ENCODE results near the gene CATSPERD. TPM values are rescaled to one million over a fixed set of nuclear protein-coding genes. Genes with fewer than 3 reads are reported as not detected.

The CATSPERD gene
- total and polyA plus RNA-seq, 9 of the 15 experiments (the other 6 are each of a cell fraction or from before 2014, with no cell fraction given) = not detected

GRCh38 chr19:5827891-5828660 is 107.6 kb downstream of the CATSPERD start (continued):
- TF ChIP-seq ZBTB7A (IDR thresholded peaks at IDR 0.05; ENCODE audit: borderline replicate concordance, control insufficient read depth, low read depth, low read length) = peak; percentile 94
- TF ChIP-seq, protein P1, sequence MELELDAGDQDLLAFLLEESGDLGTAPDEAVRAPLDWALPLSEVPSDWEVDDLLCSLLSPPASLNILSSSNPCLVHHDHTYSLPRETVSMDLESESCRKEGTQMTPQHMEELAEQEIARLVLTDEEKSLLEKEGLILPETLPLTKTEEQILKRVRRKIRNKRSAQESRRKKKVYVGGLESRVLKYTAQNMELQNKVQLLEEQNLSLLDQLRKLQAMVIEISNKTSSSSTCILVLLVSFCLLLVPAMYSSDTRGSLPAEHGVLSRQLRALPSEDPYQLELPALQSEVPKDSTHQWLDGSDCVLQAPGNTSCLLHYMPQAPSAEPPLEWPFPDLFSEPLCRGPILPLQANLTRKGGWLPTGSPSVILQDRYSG (tag; conservative IDR thresholded peaks at IDR 0.05; ENCODE audit: low read depth) = 0 out of 2 replicates have a peak, but pooled peaks have one; percentile 19
- TF ChIP-seq ZNF146 (CRISPR knock-in tag; IDR thresholded peaks at IDR 0.05; ENCODE audit: unreplicated experiment) = no peak
- TF ChIP-seq, protein P2, sequence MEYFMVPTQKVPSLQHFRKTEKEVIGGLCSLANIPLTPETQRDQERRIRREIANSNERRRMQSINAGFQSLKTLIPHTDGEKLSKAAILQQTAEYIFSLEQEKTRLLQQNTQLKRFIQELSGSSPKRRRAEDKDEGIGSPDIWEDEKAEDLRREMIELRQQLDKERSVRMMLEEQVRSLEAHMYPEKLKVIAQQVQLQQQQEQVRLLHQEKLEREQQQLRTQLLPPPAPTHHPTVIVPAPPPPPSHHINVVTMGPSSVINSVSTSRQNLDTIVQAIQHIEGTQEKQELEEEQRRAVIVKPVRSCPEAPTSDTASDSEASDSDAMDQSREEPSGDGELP (CRISPR knock-in tag; IDR thresholded peaks at IDR 0.05; ENCODE audit: borderline replicate concordance) = peak; percentile 94
- no peak for TF ChIP-seq KLF16 (IDR thresholded peaks at IDR 0.05)
- no peak for TF ChIP-seq ZNF217 (CRISPR knock-in tag; IDR thresholded peaks at IDR 0.05)
- TF ChIP-seq, protein P3, sequence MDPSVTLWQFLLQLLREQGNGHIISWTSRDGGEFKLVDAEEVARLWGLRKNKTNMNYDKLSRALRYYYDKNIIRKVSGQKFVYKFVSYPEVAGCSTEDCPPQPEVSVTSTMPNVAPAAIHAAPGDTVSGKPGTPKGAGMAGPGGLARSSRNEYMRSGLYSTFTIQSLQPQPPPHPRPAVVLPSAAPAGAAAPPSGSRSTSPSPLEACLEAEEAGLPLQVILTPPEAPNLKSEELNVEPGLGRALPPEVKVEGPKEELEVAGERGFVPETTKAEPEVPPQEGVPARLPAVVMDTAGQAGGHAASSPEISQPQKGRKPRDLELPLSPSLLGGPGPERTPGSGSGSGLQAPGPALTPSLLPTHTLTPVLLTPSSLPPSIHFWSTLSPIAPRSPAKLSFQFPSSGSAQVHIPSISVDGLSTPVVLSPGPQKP (CRISPR knock-in tag; IDR thresholded peaks at IDR 0.05) = no peak
- peak; percentile 73; the same call in 1 of the 2 replicates for TF ChIP-seq NFXL1 (CRISPR knock-in tag; IDR thresholded peaks at IDR 0.05)
- no peak for TF ChIP-seq SREBF2 (CRISPR knock-in tag; IDR thresholded peaks at IDR 0.05)
- TF ChIP-seq RBM22 (IDR thresholded peaks at IDR 0.05; ENCODE audit: low read depth, low read length, poor library complexity, severe bottlenecking) = peak; percentile 94
- TF ChIP-seq, protein P4, sequence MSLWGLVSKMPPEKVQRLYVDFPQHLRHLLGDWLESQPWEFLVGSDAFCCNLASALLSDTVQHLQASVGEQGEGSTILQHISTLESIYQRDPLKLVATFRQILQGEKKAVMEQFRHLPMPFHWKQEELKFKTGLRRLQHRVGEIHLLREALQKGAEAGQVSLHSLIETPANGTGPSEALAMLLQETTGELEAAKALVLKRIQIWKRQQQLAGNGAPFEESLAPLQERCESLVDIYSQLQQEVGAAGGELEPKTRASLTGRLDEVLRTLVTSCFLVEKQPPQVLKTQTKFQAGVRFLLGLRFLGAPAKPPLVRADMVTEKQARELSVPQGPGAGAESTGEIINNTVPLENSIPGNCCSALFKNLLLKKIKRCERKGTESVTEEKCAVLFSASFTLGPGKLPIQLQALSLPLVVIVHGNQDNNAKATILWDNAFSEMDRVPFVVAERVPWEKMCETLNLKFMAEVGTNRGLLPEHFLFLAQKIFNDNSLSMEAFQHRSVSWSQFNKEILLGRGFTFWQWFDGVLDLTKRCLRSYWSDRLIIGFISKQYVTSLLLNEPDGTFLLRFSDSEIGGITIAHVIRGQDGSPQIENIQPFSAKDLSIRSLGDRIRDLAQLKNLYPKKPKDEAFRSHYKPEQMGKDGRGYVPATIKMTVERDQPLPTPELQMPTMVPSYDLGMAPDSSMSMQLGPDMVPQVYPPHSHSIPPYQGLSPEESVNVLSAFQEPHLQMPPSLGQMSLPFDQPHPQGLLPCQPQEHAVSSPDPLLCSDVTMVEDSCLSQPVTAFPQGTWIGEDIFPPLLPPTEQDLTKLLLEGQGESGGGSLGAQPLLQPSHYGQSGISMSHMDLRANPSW (CRISPR knock-in tag; IDR thresholded peaks at IDR 0.05) = peak; percentile 36; the same call in 1 of the 2 replicates
- 0 out of 2 replicates have a peak, but pooled peaks have one; percentile 63 for TF ChIP-seq MED1 (CRISPR knock-in tag; IDR thresholded peaks at IDR 0.05; ENCODE audit: borderline replicate concordance)
- TF ChIP-seq MEIS2 (IDR thresholded peaks at IDR 0.05; ENCODE audit: partially characterized antibody) = peak; percentile 94
- TF ChIP-seq CREBBP (IDR thresholded peaks at IDR 0.05; ENCODE audit: low read depth, low read length) = no peak
- no peak for TF ChIP-seq ZNF282 (CRISPR knock-in tag; IDR thresholded peaks at IDR 0.05)
- TF ChIP-seq CXXC5 (CRISPR knock-in tag; IDR thresholded peaks at IDR 0.05) = peak; percentile 91

Measured in K562 (cell line).